Activated naive CD4-positive, alpha-beta T cell treated with anti-CD3 and anti-CD28 coated beads for 36 hours (primary cell): ENCODE data around the gene MYT1. TPM values are rescaled to one million over a fixed set of nuclear protein-coding genes. Genes with fewer than 3 reads are reported as not detected.
A peak's percentile ranks its signal among the peaks of the same experiment; 100 is the strongest.
"Not testable (repeated sequence)": the region's sequence is repeated elsewhere in the genome, so short reads cannot be mapped to it uniquely, and the experiment has no call there.

Experiments
- CTCF ChIA-PET: fragments of 350-600 bp; sonication (Branson Sonifier 250); formaldehyde crosslinking; loops from one replicate; lab custom pipeline; 2021; ENCODE audit warnings: antibody characterized with exemption; lab: Charles Lee
- DNase-seq: peaks from one replicate; pipeline ENCODE4 v3.0.0-alpha.2; 2020
- H3K27ac Mint-ChIP-seq: one replicate; pipeline ENCODE4 v1.8.0; 2021; ENCODE audit warnings: mild to moderate bottlenecking, mixed read lengths
- H3K27me3 Mint-ChIP-seq: one replicate; pipeline ENCODE4 v1.8.0; 2021; ENCODE audit warnings: low read depth, mixed read lengths
- H3K36me3 Mint-ChIP-seq: one replicate; pipeline ENCODE4 v1.8.0; 2021; ENCODE audit warnings: low read depth, mixed read lengths
- H3K4me1 Mint-ChIP-seq: one replicate; pipeline ENCODE4 v1.8.0; 2021; ENCODE audit warnings: low read depth, mixed read lengths
- H3K4me3 Mint-ChIP-seq: one replicate; pipeline ENCODE4 v1.8.0; 2021; ENCODE audit warnings: mild to moderate bottlenecking, moderate library complexity, mixed read lengths
- H3K9me3 Mint-ChIP-seq: one replicate; pipeline ENCODE4 v1.8.0; 2021; ENCODE audit warnings: mixed read lengths
- intact Hi-C: fragments of 100-400 bp; cut with micrococcal nuclease; formaldehyde crosslinking; loops from one replicate; pipeline ENCODE4 v1.15.1; 2023
- total RNA-seq, 2 experiments: library from RNA; stranded (reverse); gene quantifications; one replicate each; pipeline ENCODE4 v1.2.3, GENCODE V29; 2021

The MYT1 gene
- total RNA-seq, 2 experiments from 2014 or later = 0.05 TPM

DNA sequence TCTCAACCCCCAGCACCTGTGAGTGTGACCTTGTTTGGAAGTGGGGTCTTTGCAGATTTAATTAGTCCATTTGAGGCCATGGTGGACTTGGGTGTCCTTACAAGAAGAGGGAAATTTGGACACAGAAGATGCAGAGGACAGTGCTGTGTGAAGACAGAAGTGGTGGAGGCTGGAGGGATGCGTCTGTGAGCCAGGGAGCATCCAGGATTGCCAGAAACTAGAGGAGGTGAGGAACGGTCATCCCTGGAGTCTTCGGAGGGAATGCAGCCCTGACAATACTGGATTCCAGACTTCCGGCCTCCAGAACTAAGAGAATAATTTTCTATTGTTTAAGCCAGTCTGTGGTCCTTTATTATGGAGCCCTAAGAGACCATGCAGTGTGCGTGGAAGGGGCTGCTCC lies 34.0 kb upstream of the MYT1 start:
- Mint-ChIP-seq H3K4me3 (no peak overlapping the region), H3K27me3 (peaks cover 6% of the 10 kb centered on the region), H3K9me3 (no peaks in the 10 kb centered on the region), H3K36me3 (no peaks in the 10 kb centered on the region), H3K4me1 (no peaks in the 10 kb centered on the region), H3K27ac (no peak overlapping the region)
- no peak for DNase-seq
- intact Hi-C loops = no loop called here
- CTCF ChIA-PET = interaction anchor here (0.7 kb wide), 1 partner anchor 688 kb away, joined by 3 read pairs; no protein-coding TSS in a partner anchor

- Mint-ChIP-seq H3K36me3 (no peaks in the 10 kb centered on the region), H3K27me3 (peaks cover 6% of the 10 kb centered on the region), H3K27ac (no peak overlapping the region), H3K4me1 (no peaks in the 10 kb centered on the region), H3K9me3 (no peaks in the 10 kb centered on the region), H3K4me3 (no peak overlapping the region)
- CTCF ChIA-PET = interaction anchor here (0.9 kb wide), 1 partner anchor 11 kb away, joined by 3 read pairs; no protein-coding TSS in a partner anchor
- intact Hi-C loops = no loop called here
- no peak for DNase-seq
These were observed 33.4 kb upstream of the MYT1 start for GRCh38 chr20:64130876-64131275.

DNA sequence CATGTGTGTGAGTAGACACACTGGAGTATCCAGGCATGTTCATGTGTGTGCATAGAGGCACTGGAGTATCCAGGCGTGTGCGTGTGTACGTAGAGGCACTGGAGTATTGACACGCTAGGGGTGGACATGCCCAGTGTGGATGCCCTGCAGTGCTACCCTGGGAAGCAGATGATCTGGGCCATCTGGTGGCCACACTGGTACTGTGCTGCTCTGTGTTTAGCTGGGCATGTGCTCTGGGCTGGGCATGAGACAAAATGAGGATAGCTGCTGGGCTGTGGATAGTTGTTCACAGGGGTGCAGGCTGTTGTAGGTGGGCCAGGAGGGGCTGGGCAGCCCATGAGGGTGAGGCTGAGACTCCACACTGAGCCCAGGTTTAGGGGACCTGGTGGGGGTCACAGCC lies 32.8 kb upstream of the MYT1 start:
- Mint-ChIP-seq H3K4me1 (no peaks in the 10 kb centered on the region), H3K4me3 (no peak overlapping the region), H3K27ac (no peak overlapping the region), H3K9me3 (no peaks in the 10 kb centered on the region), H3K36me3 (no peaks in the 10 kb centered on the region), H3K27me3 (peaks cover 6% of the 10 kb centered on the region)
- intact Hi-C loops = no loop called here
- DNase-seq = peak; percentile 31
- CTCF ChIA-PET = interaction anchor here (0.9 kb wide), 1 partner anchor 11 kb away, joined by 3 read pairs; no protein-coding TSS in a partner anchor

DNA sequence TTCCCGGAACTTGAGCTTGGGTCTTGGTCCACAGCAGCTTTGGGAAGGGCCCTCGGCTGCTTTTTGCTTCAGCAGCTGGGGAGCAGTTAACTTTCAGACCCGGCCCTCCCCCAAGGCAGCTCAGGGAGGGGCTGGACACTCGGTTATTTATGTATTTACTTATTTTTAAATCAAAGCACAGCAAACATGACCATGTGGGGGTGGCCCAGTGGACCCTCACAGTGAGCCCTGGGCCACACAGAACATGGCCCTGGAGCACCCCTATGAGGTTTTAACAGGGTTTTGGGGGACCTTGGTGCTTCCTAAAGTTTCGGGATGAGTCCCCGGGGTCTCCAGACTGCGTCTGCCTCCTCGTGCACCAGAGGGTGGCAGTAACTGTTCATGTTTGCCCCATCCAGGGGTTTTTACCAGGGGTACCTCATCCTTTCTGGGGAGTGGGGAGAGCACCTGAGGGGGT lies 30.3 kb upstream of the MYT1 start:
- Mint-ChIP-seq H3K36me3 (no peaks in the 10 kb centered on the region), H3K27ac (no peak overlapping the region), H3K9me3 (no peaks in the 10 kb centered on the region), H3K4me1 (no peaks in the 10 kb centered on the region), H3K27me3 (peaks cover 4% of the 10 kb centered on the region), H3K4me3 (no peak overlapping the region)
- CTCF ChIA-PET = interaction anchor here (0.6 kb wide), 1 partner anchor 149 kb away, joined by 6 read pairs; no protein-coding TSS in a partner anchor
- intact Hi-C loops = no loop called here
- DNase-seq = no peak

DNA sequence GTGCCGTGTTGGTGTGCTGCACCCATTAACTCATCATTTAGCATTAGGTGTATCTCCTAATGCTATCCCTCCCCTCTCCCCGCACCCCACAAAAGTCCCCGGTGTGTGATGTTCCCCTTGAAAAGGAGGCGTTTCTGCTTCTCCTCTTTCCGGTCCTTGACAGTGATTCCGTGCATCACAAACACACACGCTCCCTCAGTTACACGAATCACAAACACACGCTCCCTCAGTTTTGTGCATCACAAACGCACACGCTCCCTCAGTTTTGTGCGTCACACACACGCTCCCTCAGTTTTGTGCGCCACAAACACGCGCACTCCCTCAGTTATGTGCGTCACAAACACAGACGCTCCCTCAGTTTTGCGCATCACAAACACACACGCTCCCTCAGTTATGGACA lies 29.5 kb upstream of the MYT1 start:
- H3K4me1 Mint-ChIP-seq, H3K27ac Mint-ChIP-seq, intact Hi-C loops, DNase-seq, H3K36me3 Mint-ChIP-seq, H3K4me3 Mint-ChIP-seq, H3K27me3 Mint-ChIP-seq, H3K9me3 Mint-ChIP-seq, CTCF ChIA-PET: not testable (repeated sequence)

DNA sequence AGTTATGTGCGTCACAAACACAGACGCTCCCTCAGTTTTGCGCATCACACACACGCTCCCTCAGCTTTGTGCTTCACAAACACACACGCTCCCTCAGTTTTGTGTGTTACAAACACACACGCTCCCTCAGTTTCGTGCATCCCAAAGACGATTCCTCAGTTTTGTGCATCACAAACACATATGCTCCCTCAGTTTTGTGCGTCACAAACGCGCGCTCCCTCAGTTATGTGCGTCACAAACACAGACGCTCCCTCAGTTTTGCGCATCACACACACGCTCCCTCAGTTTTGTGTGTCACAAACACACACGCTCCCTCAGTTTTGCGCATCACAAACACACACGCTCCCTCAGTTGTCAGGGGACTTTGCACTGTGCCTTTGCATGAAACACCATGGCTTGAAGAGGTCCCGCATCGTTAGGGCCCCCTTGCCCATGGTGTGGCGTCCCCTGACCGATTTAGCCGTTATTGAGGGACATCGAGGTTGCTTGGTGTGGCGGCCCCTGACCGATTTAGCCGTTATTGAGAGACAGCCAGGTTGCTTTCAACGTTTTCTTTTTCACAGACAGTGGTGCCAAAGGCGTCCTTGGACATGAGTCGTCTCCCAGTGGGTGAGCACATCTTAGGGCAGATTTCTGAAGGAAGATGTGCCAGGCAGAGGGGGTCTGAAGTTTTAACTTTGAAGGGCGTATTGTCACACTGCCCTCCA lies 28.1 kb upstream of the MYT1 start:
- CTCF ChIA-PET = no interaction called here
- DNase-seq = no peak
- no peaks in the 10 kb centered on the region for H3K4me1 Mint-ChIP-seq
- no peaks in the 10 kb centered on the region for H3K27me3 Mint-ChIP-seq
- no peaks in the 10 kb centered on the region for H3K9me3 Mint-ChIP-seq
- intact Hi-C loops = no loop called here
- H3K36me3 Mint-ChIP-seq = no peaks in the 10 kb centered on the region
- no peak overlapping the region for H3K27ac Mint-ChIP-seq
- H3K4me3 Mint-ChIP-seq = no peak overlapping the region

- intact Hi-C loops = no loop called here
- DNase-seq = no peak
- Mint-ChIP-seq H3K4me3 (no peak overlapping the region), H3K27ac (no peak overlapping the region), H3K9me3 (no peaks in the 10 kb centered on the region), H3K27me3 (no peaks in the 10 kb centered on the region), H3K4me1 (no peaks in the 10 kb centered on the region), H3K36me3 (no peaks in the 10 kb centered on the region)
- CTCF ChIA-PET = no interaction called here
These were observed 26.6 kb upstream of the MYT1 start for GRCh38 chr20:64137598-64138031.

DNA sequence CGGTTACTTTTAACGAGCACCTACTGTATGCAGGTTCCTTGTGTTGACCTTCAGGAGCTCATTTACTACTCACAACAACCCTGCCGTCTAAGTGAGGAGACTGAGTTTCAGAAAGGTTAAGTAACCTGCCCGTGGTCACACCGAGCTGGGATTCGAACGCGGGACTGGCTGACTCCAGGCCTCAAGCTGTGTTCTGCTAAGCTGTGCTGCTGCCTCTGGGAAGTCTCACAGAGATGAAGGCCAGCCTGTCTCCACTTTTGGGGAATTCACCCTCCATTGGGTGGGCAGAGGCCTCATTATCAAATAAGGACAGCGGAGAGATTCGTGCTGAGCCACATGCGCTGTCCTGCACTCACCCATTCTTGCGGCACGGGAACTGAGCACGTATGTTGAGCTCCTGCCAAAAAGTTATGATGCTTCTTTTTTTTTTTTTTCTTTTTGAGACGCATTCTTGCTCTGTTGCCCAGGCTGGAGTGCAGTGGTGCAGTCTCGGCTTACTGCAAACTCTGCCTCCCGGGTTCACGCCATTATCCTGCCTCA lies 25.9 kb upstream of the MYT1 start:
- Mint-ChIP-seq H3K4me1 (no peaks in the 10 kb centered on the region), H3K36me3 (no peaks in the 10 kb centered on the region), H3K27me3 (no peaks in the 10 kb centered on the region), H3K4me3 (no peak overlapping the region), H3K27ac (no peak overlapping the region), H3K9me3 (no peaks in the 10 kb centered on the region)
- no peak for DNase-seq
- intact Hi-C loops = no loop called here
- CTCF ChIA-PET = interaction anchor here (0.7 kb wide), 1 partner anchor 99 kb away, joined by 3 read pairs; no protein-coding TSS in a partner anchor

- intact Hi-C loops = no loop called here
- CTCF ChIA-PET = no interaction called here
- Mint-ChIP-seq H3K27me3 (no peaks in the 10 kb centered on the region), H3K9me3 (peaks cover 3% of the 10 kb centered on the region), H3K36me3 (no peaks in the 10 kb centered on the region), H3K27ac (no peak overlapping the region), H3K4me1 (no peaks in the 10 kb centered on the region), H3K4me3 (no peak overlapping the region)
- DNase-seq = no peak
These were observed 24.8 kb upstream of the MYT1 start for GRCh38 chr20:64139199-64140060.

DNA sequence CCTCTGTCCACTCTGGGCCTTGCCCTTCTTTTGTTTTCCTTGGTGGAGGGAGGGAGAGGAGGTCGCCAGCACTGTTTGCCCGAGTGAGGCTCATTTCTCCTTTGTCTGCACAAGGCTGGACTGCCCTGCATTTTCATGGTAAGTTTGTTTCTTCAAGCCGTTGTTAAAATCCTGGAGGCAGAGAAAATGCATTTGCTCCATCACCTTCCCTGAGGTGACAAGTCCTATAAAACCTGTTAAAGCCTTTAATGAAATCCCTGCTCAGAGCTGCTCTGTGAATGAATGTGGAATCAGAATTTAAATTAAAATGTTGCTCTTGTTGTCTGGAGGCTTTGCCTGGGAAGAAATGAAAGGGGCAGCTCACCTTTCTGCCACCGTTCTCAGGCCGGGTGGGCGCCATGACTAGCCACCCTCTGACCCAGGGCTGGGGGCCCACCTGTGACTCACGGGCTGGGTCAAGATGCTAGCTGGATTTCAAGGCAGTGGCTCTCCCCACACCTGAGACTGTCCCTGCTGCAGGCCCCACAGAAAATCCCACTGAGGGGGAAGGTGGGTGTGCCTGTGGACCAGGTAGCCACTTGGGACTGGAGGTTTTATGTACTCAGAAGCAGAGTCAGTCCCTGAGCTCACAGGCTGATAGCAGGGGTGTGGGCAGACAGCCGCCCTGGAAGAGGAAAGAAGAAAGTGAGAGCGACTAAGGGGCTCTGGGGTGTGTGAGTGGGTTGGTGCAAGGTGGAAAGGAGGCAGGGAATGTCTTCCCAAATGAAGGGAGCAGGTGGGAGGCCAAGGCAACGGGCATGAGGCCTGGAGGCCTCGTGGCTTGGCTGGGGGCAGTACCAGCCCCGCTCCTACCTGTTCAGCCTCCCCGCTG lies 24.0 kb upstream of the MYT1 start:
- DNase-seq = no peak
- H3K4me3 Mint-ChIP-seq = no peak overlapping the region
- H3K4me1 Mint-ChIP-seq = no peaks in the 10 kb centered on the region
- H3K36me3 Mint-ChIP-seq = peaks cover 2% of the 10 kb centered on the region
- H3K27ac Mint-ChIP-seq = no peak overlapping the region
- intact Hi-C loops = no loop called here
- H3K9me3 Mint-ChIP-seq = peaks cover 10% of the 10 kb centered on the region
- CTCF ChIA-PET = no interaction called here
- no peaks in the 10 kb centered on the region for H3K27me3 Mint-ChIP-seq

DNA sequence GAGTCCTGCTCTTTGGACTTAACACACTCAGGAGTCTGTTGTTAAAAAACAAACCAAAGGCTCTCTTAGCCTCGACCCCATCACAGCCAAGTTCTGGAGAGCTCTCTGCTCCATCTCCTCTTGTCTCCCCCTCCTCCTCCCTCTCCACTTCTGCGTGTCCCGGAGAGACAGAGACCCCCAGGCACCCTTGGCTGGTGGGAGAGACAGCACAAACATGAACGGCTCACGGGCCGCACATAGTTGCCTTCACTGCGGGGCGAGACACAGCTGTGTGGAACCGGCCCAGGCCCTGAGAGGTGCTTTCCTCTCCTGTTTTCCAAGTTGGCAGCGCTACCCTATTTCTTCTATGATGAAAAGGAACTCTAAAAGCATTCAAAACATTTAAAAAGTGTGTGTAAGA lies 23.3 kb upstream of the MYT1 start:
- H3K4me3 Mint-ChIP-seq = no peak overlapping the region
- DNase-seq = no peak
- H3K4me1 Mint-ChIP-seq = no peaks in the 10 kb centered on the region
- H3K9me3 Mint-ChIP-seq = peaks cover 11% of the 10 kb centered on the region
- intact Hi-C loops = no loop called here
- no peak overlapping the region for H3K27ac Mint-ChIP-seq
- CTCF ChIA-PET = interaction anchor here (1.0 kb wide), 1 partner anchor 40 kb away, joined by 3 read pairs; no protein-coding TSS in a partner anchor
- no peaks in the 10 kb centered on the region for H3K27me3 Mint-ChIP-seq
- H3K36me3 Mint-ChIP-seq = peaks cover 2% of the 10 kb centered on the region

DNA sequence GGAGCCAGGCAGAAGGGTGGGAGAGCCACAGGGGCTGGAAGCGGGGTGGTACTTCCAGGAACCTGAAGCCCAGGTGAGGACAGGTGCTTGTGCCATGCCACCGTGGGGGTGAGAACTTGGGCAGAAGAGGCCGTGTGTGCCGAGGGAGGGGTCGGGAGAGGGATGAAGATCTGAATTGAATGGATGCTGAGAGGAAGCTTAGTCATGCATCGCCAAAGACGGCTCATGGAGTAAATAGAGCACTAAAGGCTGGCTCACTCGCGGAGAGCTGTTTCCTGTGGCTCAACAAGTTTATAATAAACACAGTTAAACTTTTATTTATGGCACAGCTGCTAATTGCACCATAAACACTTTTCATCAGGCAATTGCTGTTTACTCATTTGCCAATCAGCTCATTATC lies 21.7 kb upstream of the MYT1 start:
- Mint-ChIP-seq H3K27me3 (no peaks in the 10 kb centered on the region), H3K36me3 (peaks cover 2% of the 10 kb centered on the region), H3K4me3 (no peak overlapping the region), H3K9me3 (peaks cover 11% of the 10 kb centered on the region), H3K27ac (no peak overlapping the region), H3K4me1 (no peaks in the 10 kb centered on the region)
- intact Hi-C loops = no loop called here
- DNase-seq = no peak
- CTCF ChIA-PET = no interaction called here
